SH-SY5Y (cell line): ENCODE results near the gene GHR.

Source experiments
- GATA2 ChIP-seq: IDR thresholded peaks from 2 replicates; pipeline ENCODE4 v1.6.1; 2011; ENCODE audit warnings: mild to moderate bottlenecking, low read depth, low read length
- GATA3 ChIP-seq: IDR thresholded peaks from 2 replicates; pipeline ENCODE4 v1.6.1; 2011; ENCODE audit warnings: low read depth, mild to moderate bottlenecking, low read length, moderate library complexity

DNA sequence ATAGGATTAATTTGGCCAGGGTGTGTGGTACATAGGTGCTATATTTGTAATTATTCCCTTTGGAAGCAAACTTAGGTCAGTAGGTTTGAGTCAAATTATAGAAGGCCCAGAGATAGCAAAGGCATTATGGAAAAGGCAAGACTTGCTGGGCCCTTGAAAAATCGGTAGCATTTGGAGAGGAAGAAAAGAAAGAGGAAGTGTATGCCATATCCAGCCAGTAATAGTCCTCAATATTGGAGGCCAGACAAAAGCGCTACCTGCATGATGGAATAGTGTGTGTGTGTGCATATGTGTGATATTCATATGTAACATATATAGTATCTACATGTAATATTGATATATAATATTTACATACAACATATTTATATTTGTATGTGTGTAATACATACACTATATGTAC, 146.1 kb downstream of the GHR start:
- TF ChIP-seq GATA2 (no peak), GATA3 (no peak)
